PC-9 (cell line): Measurements from ENCODE around the gene C10orf71. TPM values are rescaled to one million over a fixed set of nuclear protein-coding genes. Genes with fewer than 3 reads are reported as not detected.

Experiments used
- BruUV-seq: library from RNA; stranded (reverse); fragments of 400-500 nt; replicated peaks from 2 replicates; lab custom pipeline; 2021; lab: Mats Ljungman, UMichigan
- CTCF ChIA-PET: fragments of 300-600 bp; sonication (Branson Sonifier 250); formaldehyde crosslinking; loops from one replicate; lab custom pipeline; 2022; ENCODE audit warnings: antibody characterized with exemption; lab: Charles Lee
- POLR2A ChIA-PET: fragments of 300-600 bp; sonication (Branson Sonifier 250); formaldehyde crosslinking; loops from one replicate; lab custom pipeline; 2022; ENCODE audit warnings: antibody characterized with exemption; ENCODE audit not compliant: unreplicated experiment; lab: Charles Lee
- DNase-seq, 2 experiments: peaks; one replicate each; pipeline versions ENCODE4 v3.0.0 to v3.0.0-alpha.2; 2015 to 2022; ENCODE audit warnings: mixed read lengths in 1 of 2
- H2AFZ ChIP-seq: fragments of 200-600 bp; sonication (generic); 2 replicates; pipeline ENCODE4 v1.8.1; 2017; ENCODE audit warnings: antibody characterized with exemption
- H3F3A ChIP-seq: fragments of 200-600 bp; sonication (generic); 2 replicates; pipeline ENCODE4 v1.8.1; 2017; ENCODE audit warnings: antibody characterized with exemption, mild to moderate bottlenecking, low read depth; ENCODE audit not compliant: insufficient read depth
- H3K27ac ChIP-seq: fragments of 200-600 bp; sonication (generic); 2 replicates; pipeline ENCODE4 v1.6.1; 2016; ENCODE audit warnings: mixed run types
- H3K27me3 ChIP-seq: fragments of 200-600 bp; sonication (generic); 2 replicates; pipeline ENCODE4 v1.6.1; 2016; ENCODE audit warnings: low read depth, mixed run types; ENCODE audit not compliant: insufficient read depth
- H3K36me3 ChIP-seq: fragments of 200-600 bp; sonication (generic); 2 replicates; pipeline ENCODE4 v1.6.1; 2016; ENCODE audit warnings: low read depth, mixed run types
- H3K4me1 ChIP-seq: fragments of 200-600 bp; sonication (generic); replicated peaks from 2 replicates; pipeline ENCODE4 v1.6.1; 2016; ENCODE audit warnings: mixed run types; ENCODE audit not compliant: insufficient read depth
- H3K4me2 ChIP-seq: fragments of 200-600 bp; sonication (generic); 2 replicates; pipeline ENCODE4 v1.6.1; 2017; ENCODE audit warnings: mixed run types
- H3K4me3 ChIP-seq: fragments of 200-600 bp; sonication (generic); 2 replicates; pipeline ENCODE4 v1.6.1; 2016; ENCODE audit warnings: mixed run types
- H3K79me2 ChIP-seq: fragments of 200-600 bp; sonication (generic); 2 replicates; pipeline ENCODE4 v1.6.1; 2017; ENCODE audit warnings: low read depth, mixed run types
- H3K9me2 ChIP-seq: fragments of 200-600 bp; sonication (generic); 2 replicates; pipeline ENCODE4 v1.8.1; 2017; ENCODE audit warnings: mild to moderate bottlenecking; ENCODE audit not compliant: insufficient read depth
- H3K9me3 ChIP-seq: fragments of 200-600 bp; sonication (generic); 2 replicates; pipeline ENCODE4 v1.8.1; 2016; ENCODE audit warnings: low read depth; ENCODE audit not compliant: insufficient read depth
- H4K20me1 ChIP-seq: fragments of 200-600 bp; sonication (generic); 2 replicates; pipeline ENCODE4 v1.8.1; 2017; ENCODE audit not compliant: insufficient read depth
- CTCF ChIP-seq: fragments of 200-600 bp; sonication (generic); conservative IDR thresholded peaks from 2 replicates; pipeline ENCODE4 v1.6.1; 2017; ENCODE audit warnings: mixed run types, antibody characterized with exemption, mild to moderate bottlenecking, moderate library complexity
- EZH2 ChIP-seq: fragments of 200-600 bp; sonication (generic); IDR thresholded peaks from 2 replicates; pipeline ENCODE4 v1.8.0; 2017; ENCODE audit warnings: antibody characterized with exemption, low read depth
- intact Hi-C: fragments of 100-400 bp; cut with micrococcal nuclease; formaldehyde crosslinking; loops from one replicate; pipeline ENCODE4 v1.10.0; 2022; ENCODE audit not compliant: unreplicated experiment
- total RNA-seq: library from RNA; stranded (reverse); gene quantifications from 2 replicates; pipeline ENCODE4 v1.2.3, GENCODE V29; 2021

C10orf71 gene
- total RNA-seq, 1 experiment from 2014 or later: not detected

GRCh38 chr10:49321021-49321420 is 22.1 kb downstream of the C10orf71 start:
- Histone ChIP-seq H2AFZ (no peak overlapping the region), H3K36me3 (no peaks in the 10 kb centered on the region), H3K27ac (no peak overlapping the region), H3F3A (no peaks in the 10 kb centered on the region), H4K20me1 (no peaks in the 10 kb centered on the region; the same call in 1 of the 2 replicates), H3K79me2 (no peaks in the 10 kb centered on the region), H3K27me3 (peaks cover 54% of the 10 kb centered on the region), H3K9me2 (no peaks in the 10 kb centered on the region), H3K4me2 (no peak overlapping the region), H3K9me3 (no peaks in the 10 kb centered on the region), H3K4me3 (no peak overlapping the region), H3K4me1 (no peaks in the 10 kb centered on the region)
- BruUV-seq: no TSS peak
- ChIA-PET CTCF (no interaction called here), POLR2A (no interaction called here)
- TF ChIP-seq EZH2 (no peak), CTCF (no peak)
- no peak for DNase-seq
- intact Hi-C loops: no loop called here

GRCh38 chr10:49322371-49323170 is 23.6 kb downstream of the C10orf71 start:
- no peak overlapping the region for H3K4me2 ChIP-seq
- no peak overlapping the region for H3K4me3 ChIP-seq
- H3K79me2 ChIP-seq: no peaks in the 10 kb centered on the region

GRCh38 chr10:49323171-49323895 is 24.4 kb downstream of the C10orf71 start:
- Histone ChIP-seq H3K4me1 (no peaks in the 10 kb centered on the region), H3F3A (no peaks in the 10 kb centered on the region), H3K27ac (no peak overlapping the region), H3K4me2 (no peak overlapping the region), H2AFZ (no peak overlapping the region), H3K9me3 (no peaks in the 10 kb centered on the region), H4K20me1 (no peaks in the 10 kb centered on the region; the same call in 1 of the 2 replicates), H3K79me2 (no peaks in the 10 kb centered on the region), H3K36me3 (no peaks in the 10 kb centered on the region), H3K9me2 (no peaks in the 10 kb centered on the region), H3K27me3 (peaks cover 72% of the 10 kb centered on the region), H3K4me3 (no peak overlapping the region)
- intact Hi-C loops: no loop called here
- CTCF ChIA-PET: no interaction called here
- TF ChIP-seq EZH2: no peak
- TF ChIP-seq CTCF: no peak
- no TSS peak for BruUV-seq
- no peak for DNase-seq
- POLR2A ChIA-PET: no interaction called here

More at GRCh38 chr10:49322371-49323170, 23.6 kb downstream of the C10orf71 start:
- Histone ChIP-seq H3K27ac (no peak overlapping the region), H3F3A (no peaks in the 10 kb centered on the region), H3K36me3 (no peaks in the 10 kb centered on the region), H3K9me3 (no peaks in the 10 kb centered on the region), H2AFZ (no peak overlapping the region), H4K20me1 (no peaks in the 10 kb centered on the region; the same call in 1 of the 2 replicates), H3K27me3 (peaks cover 70% of the 10 kb centered on the region), H3K4me1 (no peaks in the 10 kb centered on the region), H3K9me2 (no peaks in the 10 kb centered on the region)
- CTCF ChIA-PET: no interaction called here
- TF ChIP-seq EZH2 (no peak), CTCF (no peak)
- no TSS peak for BruUV-seq
- no peak for DNase-seq
- POLR2A ChIA-PET: no interaction called here
- intact Hi-C loops: no loop called here
